ENCODE measurements around the gene SETMAR.

DNA sequence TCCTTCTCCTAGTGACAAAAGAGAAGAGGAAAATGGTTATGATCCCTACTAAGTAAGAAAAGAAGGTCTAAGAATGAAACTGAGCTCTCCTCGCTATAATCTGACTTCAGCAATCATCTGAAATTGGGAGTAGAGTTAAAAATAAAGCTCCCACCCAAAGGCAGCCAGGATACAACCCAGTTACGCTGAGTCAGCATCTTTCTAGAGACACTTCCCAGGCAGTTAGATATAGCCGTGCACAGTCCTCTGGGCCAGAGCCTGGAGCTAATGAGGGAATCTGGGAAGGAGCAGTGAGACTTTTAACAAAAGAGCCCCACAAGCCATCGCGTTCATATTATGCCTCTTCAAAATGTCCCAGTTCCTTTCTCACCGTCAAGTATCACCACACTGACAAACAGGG lies 39.1 kb upstream of the SETMAR start:
- TF ChIP-seq, protein P1, sequence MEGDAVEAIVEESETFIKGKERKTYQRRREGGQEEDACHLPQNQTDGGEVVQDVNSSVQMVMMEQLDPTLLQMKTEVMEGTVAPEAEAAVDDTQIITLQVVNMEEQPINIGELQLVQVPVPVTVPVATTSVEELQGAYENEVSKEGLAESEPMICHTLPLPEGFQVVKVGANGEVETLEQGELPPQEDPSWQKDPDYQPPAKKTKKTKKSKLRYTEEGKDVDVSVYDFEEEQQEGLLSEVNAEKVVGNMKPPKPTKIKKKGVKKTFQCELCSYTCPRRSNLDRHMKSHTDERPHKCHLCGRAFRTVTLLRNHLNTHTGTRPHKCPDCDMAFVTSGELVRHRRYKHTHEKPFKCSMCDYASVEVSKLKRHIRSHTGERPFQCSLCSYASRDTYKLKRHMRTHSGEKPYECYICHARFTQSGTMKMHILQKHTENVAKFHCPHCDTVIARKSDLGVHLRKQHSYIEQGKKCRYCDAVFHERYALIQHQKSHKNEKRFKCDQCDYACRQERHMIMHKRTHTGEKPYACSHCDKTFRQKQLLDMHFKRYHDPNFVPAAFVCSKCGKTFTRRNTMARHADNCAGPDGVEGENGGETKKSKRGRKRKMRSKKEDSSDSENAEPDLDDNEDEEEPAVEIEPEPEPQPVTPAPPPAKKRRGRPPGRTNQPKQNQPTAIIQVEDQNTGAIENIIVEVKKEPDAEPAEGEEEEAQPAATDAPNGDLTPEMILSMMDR (IDR thresholded peaks at IDR 0.05) = no peak
- no peak for TF ChIP-seq EP300 (IDR thresholded peaks at IDR 0.05)

Data from ovary (tissue), 3 donors.